ENCODE results near the gene CREBRF. TPM values are rescaled to one million over a fixed set of nuclear protein-coding genes. Genes with fewer than 3 reads are reported as not detected.

The CREBRF gene, protein sequence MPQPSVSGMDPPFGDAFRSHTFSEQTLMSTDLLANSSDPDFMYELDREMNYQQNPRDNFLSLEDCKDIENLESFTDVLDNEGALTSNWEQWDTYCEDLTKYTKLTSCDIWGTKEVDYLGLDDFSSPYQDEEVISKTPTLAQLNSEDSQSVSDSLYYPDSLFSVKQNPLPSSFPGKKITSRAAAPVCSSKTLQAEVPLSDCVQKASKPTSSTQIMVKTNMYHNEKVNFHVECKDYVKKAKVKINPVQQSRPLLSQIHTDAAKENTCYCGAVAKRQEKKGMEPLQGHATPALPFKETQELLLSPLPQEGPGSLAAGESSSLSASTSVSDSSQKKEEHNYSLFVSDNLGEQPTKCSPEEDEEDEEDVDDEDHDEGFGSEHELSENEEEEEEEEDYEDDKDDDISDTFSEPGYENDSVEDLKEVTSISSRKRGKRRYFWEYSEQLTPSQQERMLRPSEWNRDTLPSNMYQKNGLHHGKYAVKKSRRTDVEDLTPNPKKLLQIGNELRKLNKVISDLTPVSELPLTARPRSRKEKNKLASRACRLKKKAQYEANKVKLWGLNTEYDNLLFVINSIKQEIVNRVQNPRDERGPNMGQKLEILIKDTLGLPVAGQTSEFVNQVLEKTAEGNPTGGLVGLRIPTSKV
- 10 to 100 TPM; 92.7 to 99.6 TPM for total RNA-seq
- polyA plus RNA-seq (2013, experiment 1 of 2), result 41.8 TPM
- polyA plus RNA-seq (2013, experiment 2 of 2), result 51.2 TPM
- 9.7 to 401 (median 266) reads per million in 172 experiments for total RNA-seq

DNA sequence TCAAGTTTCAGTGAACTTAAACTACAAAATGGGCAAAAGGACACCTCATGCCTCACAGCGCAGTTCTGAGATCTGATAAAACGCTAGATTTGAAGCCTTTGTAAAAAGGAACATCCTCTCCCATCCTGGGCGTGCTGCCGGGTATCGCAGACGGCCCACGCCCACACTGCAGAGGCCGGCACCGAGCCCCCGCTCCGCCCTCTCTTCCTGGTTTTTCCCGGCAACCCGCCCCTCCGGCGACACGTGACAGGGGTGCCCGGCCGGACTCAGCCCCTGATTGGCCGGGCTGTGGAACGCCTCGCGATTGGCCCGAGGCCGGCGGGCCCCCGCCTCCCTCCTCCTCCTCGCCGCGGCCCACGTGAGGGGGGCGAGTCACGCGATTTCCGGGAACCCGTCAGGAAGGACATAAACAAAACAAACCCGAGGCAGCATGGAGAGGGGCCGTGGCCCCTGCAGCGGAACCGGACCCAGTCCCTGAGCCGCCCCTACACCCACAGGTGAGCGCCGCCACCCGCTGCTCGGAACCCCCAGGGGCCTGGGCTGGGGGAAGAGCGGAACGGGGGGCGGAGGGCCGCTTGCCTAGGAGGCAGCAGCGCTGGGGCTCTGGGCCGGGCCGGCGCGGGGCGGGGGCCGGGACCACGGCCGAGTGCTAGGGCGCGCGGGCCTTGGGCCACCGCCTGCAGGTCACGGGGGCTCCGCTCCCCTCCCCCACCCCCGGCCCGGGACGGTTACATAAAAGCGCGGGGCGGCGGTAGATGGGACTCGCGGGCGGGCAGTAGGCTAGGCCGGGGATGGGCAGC is at the start of gene CREBRF:
Gene CREBRF (plus strand): TSS at position 370 of the 800 bp plus-strand sequence. CDS start 24,424 bp downstream, outside the sequence.
- DNase-seq (peak; percentile 96 to 99 (median 98)), ATAC-seq (ENCODE audit: poor library complexity) (peak; percentile 62)
- Mint-ChIP-seq H3K4me1 (ENCODE audit: low read depth) (peaks cover 59% of the 10 kb centered on the region), H3K27me3 (no peaks in the 10 kb centered on the region), H3K4me3 (peak within 1 kb of the TSS; percentile 98), H3K36me3 (ENCODE audit: low read depth) (peaks cover 34% of the 10 kb centered on the region), H3K9me3 (no peaks in the 10 kb centered on the region), H3K27ac (peak within 1 kb of the TSS; percentile 97)
- intact Hi-C loops (cut with DNase I, micrococcal nuclease), result loop anchor here (1.0 to 10.0 kb wide), 11 partner anchors 19 to 1049 kb away; partner anchors contain the start of genes BNIP1 (in 2 of the 2), DUSP1 (in 2 of the 2), CPEB4 (in 1 of the 2) and FBXW11 (in 1 of the 2)
- peaks cover 27% of the 10 kb centered on the region for H3K4me1 ChIP-seq (ENCODE audit: insufficient read depth, low read length)
- CTCF ChIA-PET, result interaction anchor here (1.0 to 1.8 kb wide), 4 partner anchors 72 to 97 kb away, joined by 3 to 14 read pairs (median 6); partner anchors contain the start of genes ATP6V0E1, BNIP1 and RPL26L1
- TF ChIP-seq, protein P1, sequence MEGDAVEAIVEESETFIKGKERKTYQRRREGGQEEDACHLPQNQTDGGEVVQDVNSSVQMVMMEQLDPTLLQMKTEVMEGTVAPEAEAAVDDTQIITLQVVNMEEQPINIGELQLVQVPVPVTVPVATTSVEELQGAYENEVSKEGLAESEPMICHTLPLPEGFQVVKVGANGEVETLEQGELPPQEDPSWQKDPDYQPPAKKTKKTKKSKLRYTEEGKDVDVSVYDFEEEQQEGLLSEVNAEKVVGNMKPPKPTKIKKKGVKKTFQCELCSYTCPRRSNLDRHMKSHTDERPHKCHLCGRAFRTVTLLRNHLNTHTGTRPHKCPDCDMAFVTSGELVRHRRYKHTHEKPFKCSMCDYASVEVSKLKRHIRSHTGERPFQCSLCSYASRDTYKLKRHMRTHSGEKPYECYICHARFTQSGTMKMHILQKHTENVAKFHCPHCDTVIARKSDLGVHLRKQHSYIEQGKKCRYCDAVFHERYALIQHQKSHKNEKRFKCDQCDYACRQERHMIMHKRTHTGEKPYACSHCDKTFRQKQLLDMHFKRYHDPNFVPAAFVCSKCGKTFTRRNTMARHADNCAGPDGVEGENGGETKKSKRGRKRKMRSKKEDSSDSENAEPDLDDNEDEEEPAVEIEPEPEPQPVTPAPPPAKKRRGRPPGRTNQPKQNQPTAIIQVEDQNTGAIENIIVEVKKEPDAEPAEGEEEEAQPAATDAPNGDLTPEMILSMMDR (IDR thresholded peaks at IDR 0.05), result no peak
- H3K4me3 ChIP-seq (ENCODE audit: low read length), result peak within 1 kb of the TSS; percentile 69
- POLR2A ChIA-PET, result interaction anchor here (0.6 to 3.6 kb wide), 16 partner anchors 9 to 1050 kb away, joined by 3 to 87 read pairs (median 10); partner anchors contain the start of genes ATP6V0E1, BNIP1, DUSP1 and FBXW11
- no peaks in the 10 kb centered on the region for H3K27me3 ChIP-seq (ENCODE audit: control insufficient read depth in 1 of 2, insufficient read depth in 2 of 2, low read length in 2 of 2)
- no peaks in the 10 kb centered on the region for H3K9me3 ChIP-seq (ENCODE audit: control insufficient read depth in 1 of 2, insufficient read depth in 1 of 2, low read length in 2 of 2)
- H3K36me3 ChIP-seq (ENCODE audit: insufficient read depth, low read length), result no peaks in the 10 kb centered on the region
- H3K27ac ChIP-seq (ENCODE audit: low read depth in 1 of 2, low read length in 2 of 2), result peak within 1 kb of the TSS; percentile 91 to 97

DNA sequence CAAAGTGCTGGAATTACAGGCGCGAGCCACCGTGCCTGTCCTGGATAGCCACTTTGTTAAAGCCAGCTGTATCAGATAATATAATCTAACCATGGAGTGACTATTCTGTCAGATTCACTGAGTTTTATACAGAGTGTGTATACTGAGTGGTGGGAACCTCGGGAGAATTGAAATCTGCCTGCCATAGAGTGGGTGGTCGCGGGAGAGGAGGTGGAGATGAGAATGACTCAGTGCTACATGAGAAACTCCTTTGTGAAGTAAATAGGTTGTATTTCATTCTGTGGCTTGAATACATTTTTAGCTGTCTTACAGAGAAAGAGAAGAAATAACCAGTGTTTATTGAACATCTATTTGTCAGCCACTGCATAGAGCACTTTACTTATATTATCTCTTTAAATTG is 46.1 kb upstream of the CREBRF start:
- TF ChIP-seq, protein P1 (IDR thresholded peaks at IDR 0.05), result no peak
- peaks cover 55% of the 10 kb centered on the region for H3K4me1 Mint-ChIP-seq (ENCODE audit: low read depth)
- H3K27ac ChIP-seq (ENCODE audit: low read depth in 1 of 2, low read length in 2 of 2), result no peak overlapping the region
- no peaks in the 10 kb centered on the region for H3K9me3 Mint-ChIP-seq
- DNase-seq, result no peak
- peaks cover 8% of the 10 kb centered on the region for H3K36me3 ChIP-seq (ENCODE audit: insufficient read depth, low read length)
- H3K36me3 Mint-ChIP-seq (ENCODE audit: low read depth), result peaks cover 23% of the 10 kb centered on the region
- H3K27me3 ChIP-seq (ENCODE audit: control insufficient read depth in 1 of 2, insufficient read depth in 2 of 2, low read length in 2 of 2), result no peaks in the 10 kb centered on the region
- ChIA-PET POLR2A (no interaction called here), CTCF (interaction anchor here (0.5 to 1.5 kb wide), 2 partner anchors 26 to 548 kb away, joined by 3 to 4 read pairs; no protein-coding TSS in a partner anchor)
- no peaks in the 10 kb centered on the region for H3K9me3 ChIP-seq (ENCODE audit: control insufficient read depth in 1 of 2, insufficient read depth in 1 of 2, low read length in 2 of 2)
- H3K4me3 ChIP-seq (ENCODE audit: low read length), result no peak overlapping the region
- H3K27me3 Mint-ChIP-seq, result no peaks in the 10 kb centered on the region
- no peak for ATAC-seq (ENCODE audit: poor library complexity)
- peaks cover 11% of the 10 kb centered on the region for H3K4me1 ChIP-seq (ENCODE audit: insufficient read depth, low read length)
- H3K4me3 Mint-ChIP-seq, result no peak overlapping the region
- intact Hi-C loops (cut with DNase I, micrococcal nuclease), result no loop called here
- peak overlapping the region; percentile 42 for H3K27ac Mint-ChIP-seq

All from CD4-positive, alpha-beta T cell (primary cell).